SJSA1 (cell line): ENCODE results near the gene ULK4. TPM values are rescaled to one million over a fixed set of nuclear protein-coding genes. Genes with fewer than 3 reads are reported as not detected.
"Not testable (repeated sequence)": the region's sequence is repeated elsewhere in the genome, so short reads cannot be mapped to it uniquely, and the experiment has no call there.

Experiments
- DNase-seq, 2 experiments: peaks; one replicate each; pipeline ENCODE4 v3.0.0-alpha.2; 2015 to 2020; ENCODE audit warnings: low spot score in 2 of 2, low read depth in 1 of 2
- H3K27ac ChIP-seq: fragments of 250-450 bp; sonication (Bioruptor Pico); 2 replicates; pipeline ENCODE4 v1.5.1; 2020; ENCODE audit warnings: mild to moderate bottlenecking, moderate library complexity
- H3K27me3 ChIP-seq: fragments of 250-450 bp; sonication (Bioruptor Pico); replicated peaks from 2 replicates; pipeline ENCODE4 v1.5.1; 2020; ENCODE audit warnings: mild to moderate bottlenecking, moderate library complexity
- H3K36me3 ChIP-seq: fragments of 250-450 bp; sonication (Bioruptor Pico); 2 replicates; pipeline ENCODE4 v1.5.1; 2020; ENCODE audit warnings: mild to moderate bottlenecking
- H3K4me1 ChIP-seq: fragments of 250-450 bp; sonication (Bioruptor Pico); replicated peaks from 2 replicates; pipeline ENCODE4 v1.6.1; 2021; ENCODE audit warnings: mild to moderate bottlenecking
- H3K4me3 ChIP-seq: fragments of 250-450 bp; sonication (Bioruptor Pico); 2 replicates; pipeline ENCODE4 v1.5.1; 2020; ENCODE audit warnings: mild to moderate bottlenecking
- H3K9me3 ChIP-seq: fragments of 250-450 bp; sonication (Bioruptor Pico); replicated peaks from 2 replicates; pipeline ENCODE4 v1.5.1; 2020; ENCODE audit warnings: mild to moderate bottlenecking
- total RNA-seq: library from RNA; depleted of rRNA; stranded (reverse); fragments of >200 nt; shearing (Covaris generic); gene quantifications from 2 replicates; pipeline ENCODE4 v1.2.3, GENCODE V29; 2014

Gene ULK4
- total RNA-seq, 1 experiment from 2014 or later: 10.9 TPM

GRCh38 chr3:41592753-41593510, 369.0 kb downstream of the ULK4 start:
- H3K36me3 ChIP-seq: no peaks in the 10 kb centered on the region

GRCh38 chr3:41583014-41583413, 378.9 kb downstream of the ULK4 start:
- Histone ChIP-seq H3K4me3 (no peak overlapping the region), H3K4me1 (peaks cover 23% of the 10 kb centered on the region), H3K36me3 (no peaks in the 10 kb centered on the region; the same call in 1 of the 2 replicates), H3K27me3 (no peaks in the 10 kb centered on the region), H3K27ac (no peak overlapping the region), H3K9me3 (no peaks in the 10 kb centered on the region)
- no peak for DNase-seq

More at GRCh38 chr3:41592753-41593510, 369.0 kb downstream of the ULK4 start:
- DNase-seq: no peak
- no peaks in the 10 kb centered on the region for H3K27me3 ChIP-seq
- H3K4me3 ChIP-seq: no peak overlapping the region
- H3K4me1 ChIP-seq: no peaks in the 10 kb centered on the region
- no peak overlapping the region for H3K27ac ChIP-seq
- H3K9me3 ChIP-seq: no peaks in the 10 kb centered on the region

GRCh38 chr3:41581700-41582099, 380.2 kb downstream of the ULK4 start:
- no peaks in the 10 kb centered on the region; the same call in 1 of the 2 replicates for H3K36me3 ChIP-seq
- H3K9me3 ChIP-seq: no peaks in the 10 kb centered on the region
- H3K27ac ChIP-seq: no peak overlapping the region
- DNase-seq: no peak
- peaks cover 23% of the 10 kb centered on the region for H3K4me1 ChIP-seq
- H3K4me3 ChIP-seq: no peak overlapping the region
- H3K27me3 ChIP-seq: no peaks in the 10 kb centered on the region

- Histone ChIP-seq H3K4me3 (no peak overlapping the region), H3K4me1 (peaks cover 23% of the 10 kb centered on the region), H3K27me3 (no peaks in the 10 kb centered on the region), H3K27ac (no peak overlapping the region), H3K36me3 (no peaks in the 10 kb centered on the region; the same call in 1 of the 2 replicates), H3K9me3 (no peaks in the 10 kb centered on the region)
- peak; percentile 45 to 67 for DNase-seq
These were observed 381.5 kb downstream of the ULK4 start for GRCh38 chr3:41580274-41580959.

DNA sequence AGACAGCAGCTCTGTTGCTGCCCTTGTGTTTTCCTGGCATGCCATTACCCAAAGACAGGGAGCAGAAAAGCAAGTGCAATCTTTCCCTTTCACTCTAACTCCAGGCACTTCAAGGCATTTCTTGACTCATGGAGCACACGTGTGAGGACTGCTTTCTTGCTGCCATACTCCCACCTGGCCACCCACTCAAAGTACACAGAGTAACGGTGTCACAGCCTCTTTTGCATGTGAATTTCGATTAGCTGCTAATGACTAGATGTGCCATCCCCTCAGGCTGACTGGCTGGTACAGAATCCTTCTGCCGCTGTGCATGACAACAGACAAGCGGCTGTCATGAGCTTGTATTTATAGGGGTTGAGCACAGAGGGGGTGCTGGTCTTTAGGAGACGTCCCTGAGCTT, 382.0 kb downstream of the ULK4 start:
- Histone ChIP-seq H3K36me3 (no peaks in the 10 kb centered on the region; the same call in 1 of the 2 replicates), H3K27ac (no peak overlapping the region), H3K27me3 (no peaks in the 10 kb centered on the region), H3K9me3 (no peaks in the 10 kb centered on the region), H3K4me3 (no peak overlapping the region), H3K4me1 (peaks cover 23% of the 10 kb centered on the region)
- DNase-seq: no peak

GRCh38 chr3:41578798-41579197, 383.1 kb downstream of the ULK4 start:
- Histone ChIP-seq H3K4me1 (peaks cover 23% of the 10 kb centered on the region), H3K36me3 (no peaks in the 10 kb centered on the region; the same call in 1 of the 2 replicates), H3K27ac (no peak overlapping the region), H3K4me3 (no peak overlapping the region), H3K27me3 (no peaks in the 10 kb centered on the region), H3K9me3 (no peaks in the 10 kb centered on the region)
- DNase-seq: no peak

DNA sequence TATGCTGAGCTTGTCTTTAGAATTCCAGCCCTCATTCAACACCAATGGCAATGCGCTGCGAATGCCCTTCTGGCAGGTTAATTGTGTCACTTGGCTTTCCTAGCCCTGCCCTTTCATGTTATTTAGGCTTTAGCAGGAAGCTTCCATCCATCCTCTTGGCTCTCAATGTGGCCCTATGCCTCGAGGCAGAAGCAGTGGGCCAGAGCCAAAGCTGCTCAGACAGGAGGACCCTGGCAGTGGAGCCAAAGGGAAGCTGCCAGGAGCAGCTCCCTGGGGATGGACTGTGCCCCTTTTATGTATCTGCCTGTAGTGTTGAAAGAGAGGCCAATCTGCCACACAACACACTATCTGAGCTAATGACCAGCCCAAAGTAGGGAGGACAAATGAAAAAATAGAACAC, 386.2 kb downstream of the ULK4 start:
- H3K4me1 ChIP-seq: peaks cover 10% of the 10 kb centered on the region
- H3K4me3 ChIP-seq: no peak overlapping the region
- no peaks in the 10 kb centered on the region for H3K27me3 ChIP-seq
- DNase-seq: no peak
- no peaks in the 10 kb centered on the region for H3K36me3 ChIP-seq
- no peaks in the 10 kb centered on the region for H3K9me3 ChIP-seq
- H3K27ac ChIP-seq: no peak overlapping the region

DNA sequence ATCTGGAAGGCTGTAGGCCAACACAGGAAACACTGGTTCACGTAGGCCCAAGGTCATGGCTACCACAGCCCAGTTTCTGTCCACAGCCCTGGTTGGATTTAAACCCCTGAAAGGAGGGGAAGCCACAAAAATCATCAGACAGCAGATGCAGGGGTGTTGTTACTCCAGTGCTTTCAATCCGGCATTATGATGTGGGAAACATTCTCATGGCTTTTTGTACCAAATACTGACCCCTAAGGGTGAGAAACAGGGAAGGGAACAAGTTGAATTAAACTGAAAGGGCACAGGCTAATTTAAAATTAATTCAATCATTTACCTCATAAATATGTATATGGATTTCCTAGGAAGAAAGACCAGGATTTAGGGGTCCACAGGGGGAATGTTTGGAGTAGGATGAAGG, 387.0 kb downstream of the ULK4 start:
- Histone ChIP-seq H3K27me3 (no peaks in the 10 kb centered on the region), H3K4me3 (no peak overlapping the region), H3K4me1 (peaks cover 2% of the 10 kb centered on the region), H3K27ac (no peak overlapping the region), H3K36me3 (no peaks in the 10 kb centered on the region), H3K9me3 (no peaks in the 10 kb centered on the region)
- no peak for DNase-seq

GRCh38 chr3:41573591-41573990, 388.3 kb downstream of the ULK4 start:
- Histone ChIP-seq H3K36me3 (no peaks in the 10 kb centered on the region), H3K9me3 (no peaks in the 10 kb centered on the region), H3K27me3 (no peaks in the 10 kb centered on the region), H3K4me3 (no peak overlapping the region), H3K27ac (no peak overlapping the region), H3K4me1 (no peaks in the 10 kb centered on the region)
- no peak for DNase-seq

DNA sequence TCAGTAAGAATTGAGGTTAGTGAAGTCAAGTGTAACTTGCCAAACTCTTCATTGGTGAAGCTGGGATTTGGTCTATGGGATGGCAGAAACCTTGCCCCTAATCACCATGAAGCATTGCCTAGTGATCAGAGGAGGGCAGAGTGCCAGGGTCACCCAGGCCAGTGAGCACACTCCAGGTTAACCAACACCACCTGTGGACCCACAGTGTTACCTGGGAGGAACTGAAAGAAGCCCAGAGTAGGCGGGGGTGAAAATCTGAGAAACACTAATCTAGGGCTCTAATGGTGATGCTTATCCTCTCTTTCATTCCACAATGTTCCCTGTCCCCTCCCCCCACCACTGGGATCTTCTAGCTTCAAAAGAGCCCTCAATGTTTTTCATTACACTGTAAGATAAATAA, 389.8 kb downstream of the ULK4 start:
- H3K9me3 ChIP-seq: no peaks in the 10 kb centered on the region
- no peaks in the 10 kb centered on the region for H3K36me3 ChIP-seq
- H3K4me1 ChIP-seq: no peaks in the 10 kb centered on the region
- H3K4me3 ChIP-seq: no peak overlapping the region
- H3K27ac ChIP-seq: no peak overlapping the region
- DNase-seq: no peak
- no peaks in the 10 kb centered on the region for H3K27me3 ChIP-seq

GRCh38 chr3:41569632-41570305, 392.1 kb downstream of the ULK4 start:
- Histone ChIP-seq H3K4me1 (no peaks in the 10 kb centered on the region), H3K4me3 (no peak overlapping the region), H3K36me3 (no peaks in the 10 kb centered on the region), H3K9me3 (no peaks in the 10 kb centered on the region), H3K27me3 (no peaks in the 10 kb centered on the region), H3K27ac (no peak overlapping the region)
- DNase-seq: no peak

GRCh38 chr3:41565948-41566514, 395.9 kb downstream of the ULK4 start:
- Histone ChIP-seq H3K9me3 (no peaks in the 10 kb centered on the region), H3K4me1 (no peaks in the 10 kb centered on the region), H3K36me3 (no peaks in the 10 kb centered on the region), H3K27ac (no peak overlapping the region), H3K27me3 (no peaks in the 10 kb centered on the region), H3K4me3 (no peak overlapping the region)
- DNase-seq: no peak

- DNase-seq: no peak
- no peaks in the 10 kb centered on the region for H3K9me3 ChIP-seq
- H3K27me3 ChIP-seq: no peaks in the 10 kb centered on the region
- H3K36me3 ChIP-seq: no peaks in the 10 kb centered on the region
- H3K27ac ChIP-seq: no peak overlapping the region
- H3K4me1 ChIP-seq: no peaks in the 10 kb centered on the region
- no peak overlapping the region for H3K4me3 ChIP-seq
These were observed 396.9 kb downstream of the ULK4 start for GRCh38 chr3:41565003-41565402.

GRCh38 chr3:41556245-41556644, 405.7 kb downstream of the ULK4 start:
- H3K4me3 ChIP-seq, H3K36me3 ChIP-seq, H3K27ac ChIP-seq, DNase-seq, H3K9me3 ChIP-seq, H3K27me3 ChIP-seq, H3K4me1 ChIP-seq: not testable (repeated sequence)
